MCF 10A (cell line): ENCODE measurements around the gene RCAN1. TPM values are rescaled to one million over a fixed set of nuclear protein-coding genes. Genes with fewer than 3 reads are reported as not detected.
A peak's percentile ranks its signal among the peaks of the same experiment; 100 is the strongest.

ENCODE experiments used
- BruUV-seq: library from RNA; stranded (reverse); fragments of 400-500 nt; replicated peaks from 2 replicates; lab custom pipeline; 2021; lab: Mats Ljungman, UMichigan
- CTCF ChIA-PET: fragments of 300-600 bp; sonication (Branson Sonifier 250); formaldehyde crosslinking; extraction: SDS; loops from one replicate; lab custom pipeline; 2021; ENCODE audit warnings: antibody characterized with exemption, inconsistent platforms; lab: Yijun Ruan, JAX
- POLR2A ChIA-PET: fragments of 300-600, 350-650 bp; sonication (Branson Sonifier 250); formaldehyde crosslinking; extraction: SDS; loops from one replicate; lab custom pipeline; 2020; ENCODE audit warnings: antibody characterized with exemption, inconsistent platforms; lab: Yijun Ruan, JAX
- DNase-seq: peaks from one replicate; pipeline ENCODE4 v3.0.0-alpha.2; 2018; ENCODE audit not compliant: unreplicated experiment
- H3K27ac Mint-ChIP-seq: one replicate; pipeline ENCODE4 v1.8.0; 2022; ENCODE audit warnings: mild to moderate bottlenecking, low read depth, mixed read lengths; ENCODE audit not compliant: unreplicated experiment
- H3K27me3 Mint-ChIP-seq: one replicate; pipeline ENCODE4 v1.8.0; 2022; ENCODE audit warnings: mixed read lengths; ENCODE audit not compliant: insufficient read depth, unreplicated experiment
- H3K36me3 Mint-ChIP-seq: one replicate; pipeline ENCODE4 v1.8.0; 2022; ENCODE audit warnings: mild to moderate bottlenecking, moderate library complexity, mixed read lengths; ENCODE audit not compliant: insufficient read depth, unreplicated experiment
- H3K4me1 Mint-ChIP-seq: one replicate; pipeline ENCODE4 v1.8.0; 2022; ENCODE audit warnings: mixed read lengths; ENCODE audit not compliant: insufficient read depth, unreplicated experiment
- H3K4me3 Mint-ChIP-seq: one replicate; pipeline ENCODE4 v1.8.0; 2022; ENCODE audit warnings: mild to moderate bottlenecking, moderate library complexity, mixed read lengths; ENCODE audit not compliant: unreplicated experiment
- H3K9me3 Mint-ChIP-seq: one replicate; pipeline ENCODE4 v1.8.0; 2022; ENCODE audit warnings: mixed read lengths; ENCODE audit not compliant: unreplicated experiment
- CTCF ChIP-seq: fragments of 200-600 bp; IDR thresholded peaks from one replicate; pipeline ENCODE4 v1.8.0; 2022; ENCODE audit warnings: antibody characterized with exemption, mild to moderate bottlenecking; ENCODE audit not compliant: unreplicated experiment
- intact Hi-C: fragments of 100-400 bp; cut with micrococcal nuclease; formaldehyde crosslinking; loops from 2 replicates; pipeline ENCODE4 v1.14.1; 2022
- total RNA-seq: library from RNA; stranded (reverse); gene quantifications from 2 replicates; pipeline ENCODE4 v1.2.3, GENCODE V29; 2022

RCAN1 gene
- total RNA-seq, 1 experiment from 2014 or later: 11.9 TPM

- H3K36me3 Mint-ChIP-seq: peaks cover 16% of the 10 kb centered on the region
Observed at GRCh38 chr21:34519016-34519415, 95.9 kb downstream of the RCAN1 start.

GRCh38 chr21:34518301-34518700 is 96.6 kb downstream of the RCAN1 start:
- Mint-ChIP-seq H3K36me3 (peaks cover 16% of the 10 kb centered on the region), H3K27me3 (no peaks in the 10 kb centered on the region), H3K9me3 (no peaks in the 10 kb centered on the region), H3K4me1 (peaks cover 5% of the 10 kb centered on the region), H3K4me3 (no peak overlapping the region), H3K27ac (no peak overlapping the region)
- no TSS peak for BruUV-seq
- no peak for TF ChIP-seq CTCF
- intact Hi-C loops: no loop called here
- ChIA-PET CTCF (interaction anchor here (0.5 to 0.7 kb wide), 2 partner anchors 9 to 110 kb away, joined by 3 to 4 read pairs; no protein-coding TSS in a partner anchor), POLR2A (interaction anchor here (0.7 to 4.4 kb wide), 2 partner anchors 8 to 9 kb away, joined by 3 to 22 read pairs; no protein-coding TSS in a partner anchor)
- DNase-seq: no peak

More at GRCh38 chr21:34519016-34519415, 95.9 kb downstream of the RCAN1 start:
- CTCF ChIA-PET: no interaction called here
- TF ChIP-seq CTCF: no peak
- DNase-seq: no peak
- POLR2A ChIA-PET: no interaction called here
- H3K4me3 Mint-ChIP-seq: no peak overlapping the region
- no peaks in the 10 kb centered on the region for H3K4me1 Mint-ChIP-seq
- no peaks in the 10 kb centered on the region for H3K27me3 Mint-ChIP-seq
- H3K9me3 Mint-ChIP-seq: no peaks in the 10 kb centered on the region
- BruUV-seq: no TSS peak
- no peak overlapping the region for H3K27ac Mint-ChIP-seq
- intact Hi-C loops: no loop called here

GRCh38 chr21:34517491-34518245 is 97.2 kb downstream of the RCAN1 start:
- ChIA-PET POLR2A (interaction anchor here (4.4 kb wide), 1 partner anchor 9 kb away, joined by 22 read pairs; no protein-coding TSS in a partner anchor), CTCF (interaction anchor here (0.5 to 0.7 kb wide), 3 partner anchors 10 to 111 kb away, joined by 3 to 4 read pairs (median 3); no protein-coding TSS in a partner anchor)
- BruUV-seq: TSS peak; percentile 23
- no peak for TF ChIP-seq CTCF
- DNase-seq: no peak
- Mint-ChIP-seq H3K36me3 (peaks cover 16% of the 10 kb centered on the region), H3K9me3 (no peaks in the 10 kb centered on the region), H3K27me3 (no peaks in the 10 kb centered on the region), H3K27ac (no peak overlapping the region), H3K4me1 (peaks cover 11% of the 10 kb centered on the region), H3K4me3 (no peak overlapping the region)
- intact Hi-C loops: no loop called here

GRCh38 chr21:34517039-34517438 is 97.9 kb downstream of the RCAN1 start:
- H3K9me3 Mint-ChIP-seq: no peaks in the 10 kb centered on the region
- no peak overlapping the region for H3K4me3 Mint-ChIP-seq
- POLR2A ChIA-PET: interaction anchor here (4.4 kb wide), 1 partner anchor 9 kb away, joined by 22 read pairs; no protein-coding TSS in a partner anchor
- H3K27me3 Mint-ChIP-seq: no peaks in the 10 kb centered on the region
- intact Hi-C loops: no loop called here
- peaks cover 12% of the 10 kb centered on the region for H3K4me1 Mint-ChIP-seq
- no peak overlapping the region for H3K27ac Mint-ChIP-seq
- H3K36me3 Mint-ChIP-seq: peaks cover 16% of the 10 kb centered on the region
- CTCF ChIA-PET: no interaction called here
- no TSS peak for BruUV-seq
- TF ChIP-seq CTCF: no peak
- no peak for DNase-seq
